Lung (tissue), 12 donors: Measurements from ENCODE around the gene DROSHA. TPM values are rescaled to one million over a fixed set of nuclear protein-coding genes. Genes with fewer than 3 reads are reported as not detected.

Experiments used
- ATAC-seq: fragments of 200-7000 bp; cut with Tn5 transposase; one replicate; pipeline ENCODE4 v1.9.1; 2020; ENCODE audit warnings: moderate number of reproducible peaks; ENCODE audit not compliant: insufficient read depth, low FRiP score
- DNase-seq, 3 donors: peaks; one replicate each; pipeline ENCODE4 v3.0.0-alpha.2; 2013 to 2017
- H3K27ac ChIP-seq, 2 donors: one replicate each; pipeline ENCODE4 v1.5.1; 2013; ENCODE audit warnings: mild to moderate bottlenecking in 2 of 2, moderate library complexity in 2 of 2, control low read depth in 1 of 2, inconsistent platforms in 1 of 2, low read depth in 1 of 2, low read length in 1 of 2
- H3K27me3 ChIP-seq, 3 donors: one replicate each; pipeline ENCODE4 v1.5.1; 2013; ENCODE audit warnings: low read length in 2 of 3; ENCODE audit not compliant: control insufficient read depth in 3 of 3, insufficient read depth in 3 of 3
- H3K36me3 ChIP-seq, 4 donors: one replicate each; pipeline ENCODE4 v1.5.1; 2013; ENCODE audit warnings: low read length in 4 of 4, mild to moderate bottlenecking in 1 of 4, moderate library complexity in 1 of 4; ENCODE audit not compliant: control insufficient read depth in 4 of 4, insufficient read depth in 4 of 4
- H3K4me1 ChIP-seq, 5 donors: one replicate each; pipeline ENCODE4 v1.5.1; 2013; ENCODE audit warnings: low read length in 5 of 5, mild to moderate bottlenecking in 2 of 5, moderate library complexity in 1 of 5; ENCODE audit not compliant: control insufficient read depth in 5 of 5, insufficient read depth in 5 of 5
- H3K4me3 ChIP-seq: one replicate; pipeline ENCODE4 v1.5.1; 2013; ENCODE audit warnings: mild to moderate bottlenecking, control low read depth, moderate library complexity
- H3K9ac ChIP-seq, 2 donors: one replicate each; pipeline ENCODE4 v1.5.1; 2013; ENCODE audit warnings: low read length in 2 of 2, control low read depth in 1 of 2; ENCODE audit not compliant: insufficient read depth in 1 of 2
- H3K9me3 ChIP-seq, 4 donors: one replicate each; pipeline ENCODE4 v1.5.1; 2013; ENCODE audit warnings: low read length in 3 of 4, mild to moderate bottlenecking in 1 of 4, moderate library complexity in 1 of 4; ENCODE audit not compliant: control insufficient read depth in 4 of 4, insufficient read depth in 3 of 4
- WGBS, 2 donors: extraction: QIAGEN DNeasy Blood & Tissue Kit; methylation state at CpG; one replicate each; pipeline ENCODE4 v1.1.7; 2013; 5-methylcytosine and 5-hydroxymethylcytosine counted together
- polyA plus RNA-seq, 2 donors: library from polyadenylated mRNA; stranded (reverse); fragments of 200-250 nt; gene quantifications; one replicate each; pipeline ENCODE4 v1.2.1, GENCODE V29; 2013
- total RNA-seq, 2 donors: library from RNA; depleted of rRNA in 1 of 2; stranded (reverse); fragments of >200 nt in 1 of 2; gene quantifications; one replicate each; pipeline ENCODE4 v1.2.1, GENCODE V29; 2014 to 2021
- TF ChIP-seq, protein P1 (sequence below): IDR thresholded peaks from 2 replicates; pipeline ENCODE4 v1.5.1; 2012; ENCODE audit warnings: mild to moderate bottlenecking; ENCODE audit errors: control extremely low read depth, extremely low read depth
- donor health status: control.
- donor health status: control.
- donor health status: Bipolar disorder and iron deficiency.
- donor health status: healthy.
- donor health status: DM: yes; HTN: yes; CAD: no.

DROSHA gene
- total and polyA plus RNA-seq, 4 donors, result 16.2 to 92.0 (median 49.9) TPM

DNA sequence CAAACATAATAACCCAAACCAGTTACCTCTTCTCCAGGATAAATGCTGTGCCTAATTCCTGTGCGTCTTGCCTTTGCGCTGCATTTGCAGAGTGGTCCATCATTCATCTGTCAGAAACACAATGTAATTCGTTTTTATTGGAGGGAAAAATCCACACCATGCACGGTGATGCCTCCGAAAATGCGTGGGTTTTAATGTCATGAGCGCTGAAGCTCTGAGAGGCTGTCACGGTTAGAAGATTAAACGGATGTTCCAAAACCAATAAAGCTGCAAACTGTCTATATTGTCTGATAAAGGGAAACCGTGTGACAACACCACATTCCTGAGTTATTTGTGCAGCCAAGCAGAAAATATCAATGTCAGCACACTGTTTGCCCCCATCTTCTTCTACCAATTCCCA lies 27.4 kb downstream of the DROSHA start:
- H3K9me3 ChIP-seq, result no peaks in the 10 kb centered on the region
- H3K36me3 ChIP-seq, result peaks cover 34 to 55% (median 45%) of the 10 kb centered on the region in 4 donors
- H3K9ac ChIP-seq, result no peak overlapping the region
- WGBS, 2 donors, result 94 to 96% methylated on average over 10 of the region's 10 CpGs
- no peaks in the 10 kb centered on the region for H3K27me3 ChIP-seq
- no peak for ATAC-seq
- no peak overlapping the region for H3K4me3 ChIP-seq
- no peak for DNase-seq
- H3K4me1 ChIP-seq, result no peaks in the 10 kb centered on the region
- TF ChIP-seq, protein P1, sequence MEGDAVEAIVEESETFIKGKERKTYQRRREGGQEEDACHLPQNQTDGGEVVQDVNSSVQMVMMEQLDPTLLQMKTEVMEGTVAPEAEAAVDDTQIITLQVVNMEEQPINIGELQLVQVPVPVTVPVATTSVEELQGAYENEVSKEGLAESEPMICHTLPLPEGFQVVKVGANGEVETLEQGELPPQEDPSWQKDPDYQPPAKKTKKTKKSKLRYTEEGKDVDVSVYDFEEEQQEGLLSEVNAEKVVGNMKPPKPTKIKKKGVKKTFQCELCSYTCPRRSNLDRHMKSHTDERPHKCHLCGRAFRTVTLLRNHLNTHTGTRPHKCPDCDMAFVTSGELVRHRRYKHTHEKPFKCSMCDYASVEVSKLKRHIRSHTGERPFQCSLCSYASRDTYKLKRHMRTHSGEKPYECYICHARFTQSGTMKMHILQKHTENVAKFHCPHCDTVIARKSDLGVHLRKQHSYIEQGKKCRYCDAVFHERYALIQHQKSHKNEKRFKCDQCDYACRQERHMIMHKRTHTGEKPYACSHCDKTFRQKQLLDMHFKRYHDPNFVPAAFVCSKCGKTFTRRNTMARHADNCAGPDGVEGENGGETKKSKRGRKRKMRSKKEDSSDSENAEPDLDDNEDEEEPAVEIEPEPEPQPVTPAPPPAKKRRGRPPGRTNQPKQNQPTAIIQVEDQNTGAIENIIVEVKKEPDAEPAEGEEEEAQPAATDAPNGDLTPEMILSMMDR, result no peak
- H3K27ac ChIP-seq, result no peak overlapping the region

DNA sequence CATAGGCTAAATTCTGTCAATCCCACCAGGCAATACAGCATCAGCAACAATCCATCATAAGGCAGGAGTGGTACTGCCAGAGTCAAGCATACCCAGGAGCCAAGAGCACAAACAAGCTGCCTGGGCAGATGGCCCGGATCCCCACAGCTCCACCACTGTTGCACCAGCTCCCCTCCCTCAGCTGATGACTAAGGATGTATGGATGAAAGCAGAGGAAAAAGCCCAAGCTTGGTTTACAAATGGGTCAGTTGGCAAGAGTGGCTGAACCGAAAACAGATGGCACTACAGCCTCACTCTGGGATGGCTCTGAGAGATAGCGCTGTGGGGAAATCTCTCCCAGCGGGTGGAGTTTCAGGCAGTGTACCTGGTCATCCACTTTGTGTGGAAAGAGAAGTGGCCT lies 29.4 kb downstream of the DROSHA start:
- TF ChIP-seq, protein P1, result no peak
- Histone ChIP-seq H3K27me3 (no peaks in the 10 kb centered on the region), H3K4me3 (no peak overlapping the region), H3K4me1 (no peaks in the 10 kb centered on the region), H3K9me3 (no peaks in the 10 kb centered on the region), H3K9ac (no peak overlapping the region), H3K36me3 (peaks cover 31 to 55% (median 46%) of the 10 kb centered on the region in 4 donors), H3K27ac (no peak overlapping the region)
- WGBS, 2 donors, result 95 to 99% methylated on average over 4 of the region's 4 CpGs
- ATAC-seq, result no peak
- DNase-seq, result no peak

DNA sequence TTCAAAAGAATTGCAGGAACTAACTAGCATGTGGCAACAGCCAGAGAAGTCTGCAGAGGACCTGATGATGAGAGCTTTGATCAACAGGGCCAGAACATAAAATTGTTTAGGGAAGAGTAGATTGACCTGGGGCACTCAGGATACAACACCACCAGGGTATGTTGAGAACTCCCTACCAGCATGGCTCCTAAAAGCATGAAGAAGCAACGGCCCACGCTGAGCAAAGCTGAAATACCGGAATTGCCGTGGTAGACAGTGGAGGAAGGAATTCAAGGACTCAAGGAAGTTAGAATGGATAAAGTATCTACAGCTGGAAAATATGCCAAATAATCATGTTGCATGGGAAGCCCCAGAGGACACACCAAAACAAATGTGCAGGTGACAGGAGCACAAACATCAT lies 31.6 kb downstream of the DROSHA start:
- H3K9me3 ChIP-seq, result no peaks in the 10 kb centered on the region
- DNase-seq, result no peak
- no peak for ATAC-seq
- TF ChIP-seq, protein P1, result no peak
- H3K36me3 ChIP-seq, result peaks cover 35 to 63% (median 56%) of the 10 kb centered on the region in 4 donors
- no peaks in the 10 kb centered on the region for H3K27me3 ChIP-seq
- no peak overlapping the region for H3K9ac ChIP-seq
- H3K27ac ChIP-seq, result no peak overlapping the region
- H3K4me1 ChIP-seq, result no peaks in the 10 kb centered on the region
- H3K4me3 ChIP-seq, result no peak overlapping the region
- WGBS, 2 donors, result 80 to 96% methylated on average over 4 of the region's 4 CpGs

DNA sequence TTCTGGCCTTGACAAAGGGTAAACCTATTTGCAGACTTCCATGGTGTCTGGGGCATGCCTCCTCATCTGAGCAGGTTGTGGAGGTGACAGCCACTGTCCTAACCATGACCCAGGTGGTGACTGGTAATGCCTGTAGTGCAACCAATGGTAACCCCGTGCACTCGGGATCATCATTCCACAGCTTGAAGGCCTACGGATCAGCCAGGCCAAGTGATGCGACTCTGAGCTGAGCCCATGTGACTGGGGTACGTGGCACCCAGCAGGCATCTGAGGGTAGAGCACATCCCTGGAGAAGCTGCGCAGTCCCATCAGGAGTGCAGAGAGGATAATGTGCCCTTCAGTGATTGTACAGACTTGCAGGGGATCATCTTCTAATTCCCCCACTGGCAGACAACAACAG lies 35.0 kb downstream of the DROSHA start:
- no peak for ATAC-seq
- Histone ChIP-seq H3K36me3 (peaks cover 36 to 48% (median 46%) of the 10 kb centered on the region in 4 donors), H3K27me3 (no peaks in the 10 kb centered on the region)

More for the DNA sequence above, 35.0 kb downstream of the DROSHA start:
- Histone ChIP-seq H3K9me3 (no peaks in the 10 kb centered on the region), H3K4me1 (no peaks in the 10 kb centered on the region), H3K9ac (no peak overlapping the region), H3K27ac (no peak overlapping the region), H3K4me3 (no peak overlapping the region)
- DNase-seq, result no peak
- WGBS, 2 donors, result 84 to 99% methylated on average over 6 of the region's 6 CpGs
- TF ChIP-seq, protein P1, result no peak
